ENCODE data around the gene PRRC2B.

Gene PRRC2B

GRCh38 chr9:131525643-131526565 is 132.0 kb downstream of the PRRC2B start:
- H3K36me3 ChIP-seq (ENCODE audit: control insufficient read depth in 2 of 2, insufficient read depth in 2 of 2, low read length in 2 of 2), result peaks cover 59 to 72% of the 10 kb centered on the region in 2 donors
- H3K4me1 ChIP-seq (ENCODE audit: control insufficient read depth in 2 of 2, insufficient read depth in 2 of 2, low read length in 2 of 2), result peaks cover 6 to 8% of the 10 kb centered on the region in 2 donors
- no peak overlapping the region for H3K9ac ChIP-seq (ENCODE audit: low read depth in 1 of 2, low read length in 2 of 2)
- no peak overlapping the region for H3K27ac ChIP-seq (ENCODE audit: low read depth in 2 of 2, low read length in 2 of 2)
- H3K4me3 ChIP-seq (ENCODE audit: low read length in 2 of 2), result no peak overlapping the region
- H3K27me3 ChIP-seq (ENCODE audit: control insufficient read depth in 2 of 2, insufficient read depth in 2 of 2, low read length in 2 of 2), result no peaks in the 10 kb centered on the region
- no peaks in the 10 kb centered on the region for H3K9me3 ChIP-seq (ENCODE audit: control insufficient read depth in 2 of 2, low read length in 2 of 2)

- no peaks in the 10 kb centered on the region for H3K27me3 ChIP-seq (ENCODE audit: control insufficient read depth in 2 of 2, insufficient read depth in 2 of 2, low read length in 2 of 2)
- peaks cover 43 to 55% of the 10 kb centered on the region in 2 donors for H3K36me3 ChIP-seq (ENCODE audit: control insufficient read depth in 2 of 2, insufficient read depth in 2 of 2, low read length in 2 of 2)
- H3K4me1 ChIP-seq (ENCODE audit: control insufficient read depth in 2 of 2, insufficient read depth in 2 of 2, low read length in 2 of 2), result peaks cover 6 to 8% of the 10 kb centered on the region in 2 donors
- no peak overlapping the region for H3K4me3 ChIP-seq (ENCODE audit: low read length in 2 of 2)
- no peaks in the 10 kb centered on the region for H3K9me3 ChIP-seq (ENCODE audit: control insufficient read depth in 2 of 2, low read length in 2 of 2)
- H3K27ac ChIP-seq (ENCODE audit: low read depth in 2 of 2, low read length in 2 of 2), result no peak overlapping the region
- no peak overlapping the region for H3K9ac ChIP-seq (ENCODE audit: low read depth in 1 of 2, low read length in 2 of 2)
Observed at GRCh38 chr9:131528186-131528585, 134.3 kb downstream of the PRRC2B start.

- peaks cover 36 to 47% of the 10 kb centered on the region in 2 donors for H3K36me3 ChIP-seq (ENCODE audit: control insufficient read depth in 2 of 2, insufficient read depth in 2 of 2, low read length in 2 of 2)
Observed at GRCh38 chr9:131528886-131529505, 135.1 kb downstream of the PRRC2B start.

GRCh38 chr9:131529597-131530545 is 136.0 kb downstream of the PRRC2B start:
- H3K36me3 ChIP-seq (ENCODE audit: control insufficient read depth in 2 of 2, insufficient read depth in 2 of 2, low read length in 2 of 2), result peaks cover 30 to 39% of the 10 kb centered on the region in 2 donors
- H3K9ac ChIP-seq (ENCODE audit: low read depth in 1 of 2, low read length in 2 of 2), result peak overlapping the region; percentile 80 to 87
- peaks cover 9 to 11% of the 10 kb centered on the region in 2 donors for H3K4me1 ChIP-seq (ENCODE audit: control insufficient read depth in 2 of 2, insufficient read depth in 2 of 2, low read length in 2 of 2)
- peak overlapping the region; percentile 66 to 81 for H3K4me3 ChIP-seq (ENCODE audit: low read length in 2 of 2)
- no peak overlapping the region for H3K27ac ChIP-seq (ENCODE audit: low read depth in 2 of 2, low read length in 2 of 2)
- no peaks in the 10 kb centered on the region for H3K9me3 ChIP-seq (ENCODE audit: control insufficient read depth in 2 of 2, low read length in 2 of 2)
- no peaks in the 10 kb centered on the region for H3K27me3 ChIP-seq (ENCODE audit: control insufficient read depth in 2 of 2, insufficient read depth in 2 of 2, low read length in 2 of 2)

More at GRCh38 chr9:131528886-131529505, 135.1 kb downstream of the PRRC2B start:
- no peaks in the 10 kb centered on the region for H3K27me3 ChIP-seq (ENCODE audit: control insufficient read depth in 2 of 2, insufficient read depth in 2 of 2, low read length in 2 of 2)
- H3K4me3 ChIP-seq (ENCODE audit: low read length in 2 of 2), result no peak overlapping the region
- no peak overlapping the region for H3K27ac ChIP-seq (ENCODE audit: low read depth in 2 of 2, low read length in 2 of 2)
- no peaks in the 10 kb centered on the region for H3K9me3 ChIP-seq (ENCODE audit: control insufficient read depth in 2 of 2, low read length in 2 of 2)
- peaks cover 6 to 8% of the 10 kb centered on the region in 2 donors for H3K4me1 ChIP-seq (ENCODE audit: control insufficient read depth in 2 of 2, insufficient read depth in 2 of 2, low read length in 2 of 2)
- H3K9ac ChIP-seq (ENCODE audit: low read depth in 1 of 2, low read length in 2 of 2), result no peak overlapping the region

GRCh38 chr9:131530546-131530919 is 136.6 kb downstream of the PRRC2B start:
- Histone ChIP-seq H3K4me1 (ENCODE audit: control insufficient read depth in 2 of 2, insufficient read depth in 2 of 2, low read length in 2 of 2) (peaks cover 9 to 12% of the 10 kb centered on the region in 2 donors), H3K36me3 (ENCODE audit: control insufficient read depth in 2 of 2, insufficient read depth in 2 of 2, low read length in 2 of 2) (peaks cover 27 to 35% of the 10 kb centered on the region in 2 donors), H3K27me3 (ENCODE audit: control insufficient read depth in 2 of 2, insufficient read depth in 2 of 2, low read length in 2 of 2) (peaks cover 0 to under 1% of the 10 kb centered on the region in 2 donors), H3K9ac (ENCODE audit: low read depth in 1 of 2, low read length in 2 of 2) (peak overlapping the region; percentile 80 to 87), H3K4me3 (ENCODE audit: low read length in 2 of 2) (peak overlapping the region; percentile 66 to 81), H3K9me3 (ENCODE audit: control insufficient read depth in 2 of 2, low read length in 2 of 2) (no peaks in the 10 kb centered on the region), H3K27ac (ENCODE audit: low read depth in 2 of 2, low read length in 2 of 2) (peak overlapping the region in 1 of 2 donors; percentile 58)

- Histone ChIP-seq H3K9ac (ENCODE audit: low read depth in 1 of 2, low read length in 2 of 2) (peak within 1 kb of the TSS; percentile 80 to 87), H3K9me3 (ENCODE audit: control insufficient read depth in 2 of 2, low read length in 2 of 2) (no peaks in the 10 kb centered on the region), H3K27ac (ENCODE audit: low read depth in 2 of 2, low read length in 2 of 2) (peak within 1 kb of the TSS in 1 of 2 donors; percentile 58), H3K4me3 (ENCODE audit: low read length in 2 of 2) (peak within 1 kb of the TSS; percentile 66 to 81), H3K4me1 (ENCODE audit: control insufficient read depth in 2 of 2, insufficient read depth in 2 of 2, low read length in 2 of 2) (peaks cover 9 to 12% of the 10 kb centered on the region in 2 donors), H3K36me3 (ENCODE audit: control insufficient read depth in 2 of 2, insufficient read depth in 2 of 2, low read length in 2 of 2) (peaks cover 21 to 29% of the 10 kb centered on the region in 2 donors), H3K27me3 (ENCODE audit: control insufficient read depth in 2 of 2, insufficient read depth in 2 of 2, low read length in 2 of 2) (peaks cover 0 to 4% of the 10 kb centered on the region in 2 donors)
Observed at GRCh38 chr9:131530920-131531832, 137.3 kb downstream of the PRRC2B start, which contains the start of gene UCK1. Gene UCK1 (minus strand): TSS chr9:131531263. CDS start chr9:131531174, 89 bp downstream.

- Histone ChIP-seq H3K9me3 (ENCODE audit: control insufficient read depth in 2 of 2, low read length in 2 of 2) (no peaks in the 10 kb centered on the region), H3K36me3 (ENCODE audit: control insufficient read depth in 2 of 2, insufficient read depth in 2 of 2, low read length in 2 of 2) (no peaks in the 10 kb centered on the region), H3K27ac (ENCODE audit: low read depth in 2 of 2, low read length in 2 of 2) (no peak overlapping the region), H3K4me3 (ENCODE audit: low read length in 2 of 2) (no peak overlapping the region), H3K9ac (ENCODE audit: low read depth in 1 of 2, low read length in 2 of 2) (no peak overlapping the region), H3K27me3 (ENCODE audit: control insufficient read depth in 2 of 2, insufficient read depth in 2 of 2, low read length in 2 of 2) (peaks cover 0 to 4% of the 10 kb centered on the region in 2 donors), H3K4me1 (ENCODE audit: control insufficient read depth in 2 of 2, insufficient read depth in 2 of 2, low read length in 2 of 2) (peaks cover 9 to 12% of the 10 kb centered on the region in 2 donors)
Observed at GRCh38 chr9:131534721-131535237, 140.9 kb downstream of the PRRC2B start.

- Histone ChIP-seq H3K4me1 (ENCODE audit: control insufficient read depth in 2 of 2, insufficient read depth in 2 of 2, low read length in 2 of 2) (peaks cover 3 to 4% of the 10 kb centered on the region in 2 donors), H3K9me3 (ENCODE audit: control insufficient read depth in 2 of 2, low read length in 2 of 2) (no peaks in the 10 kb centered on the region), H3K36me3 (ENCODE audit: control insufficient read depth in 2 of 2, insufficient read depth in 2 of 2, low read length in 2 of 2) (no peaks in the 10 kb centered on the region), H3K27ac (ENCODE audit: low read depth in 2 of 2, low read length in 2 of 2) (no peak overlapping the region), H3K9ac (ENCODE audit: low read depth in 1 of 2, low read length in 2 of 2) (no peak overlapping the region), H3K27me3 (ENCODE audit: control insufficient read depth in 2 of 2, insufficient read depth in 2 of 2, low read length in 2 of 2) (peaks cover 0 to 4% of the 10 kb centered on the region in 2 donors), H3K4me3 (ENCODE audit: low read length in 2 of 2) (no peak overlapping the region)
Observed at GRCh38 chr9:131537946-131538345, 144.1 kb downstream of the PRRC2B start.

All from mucosa of rectum (tissue), 2 donors.